SU-DHL-6 (cell line): ENCODE results near the gene ENTR1.

Experiments
- H2AFZ ChIP-seq: fragments of 200-600 bp; sonication (generic); 2 replicates; pipeline ENCODE4 v1.6.1; 2014; ENCODE audit warnings: low read depth, mild to moderate bottlenecking, moderate library complexity, mixed read lengths, antibody characterized with exemption, low read length; ENCODE audit not compliant: severe bottlenecking
- H3F3A ChIP-seq: fragments of 200-600 bp; shearing (Covaris generic); 2 replicates; pipeline ENCODE4 v1.6.0; 2016; ENCODE audit warnings: antibody characterized with exemption, mild to moderate bottlenecking; ENCODE audit not compliant: insufficient read depth
- H3K27ac ChIP-seq: fragments of 200-600 bp; sonication (generic); 2 replicates; pipeline ENCODE4 v1.5.1; 2016; ENCODE audit warnings: low read depth, mild to moderate bottlenecking, low read length, moderate library complexity, mixed read lengths
- H3K27me3 ChIP-seq: fragments of 200-600 bp; sonication (generic), shearing (Covaris generic); 2 replicates; pipeline ENCODE4 v1.6.0; 2014; ENCODE audit warnings: mild to moderate bottlenecking, low read length
- H3K36me3 ChIP-seq: fragments of 200-600 bp; sonication (generic); 2 replicates; pipeline ENCODE4 v1.6.1; 2014; ENCODE audit warnings: mild to moderate bottlenecking, low read length, mixed read lengths
- H3K4me2 ChIP-seq: fragments of 300-600, 200-600 bp; shearing (Covaris generic), sonication (generic); 2 replicates; pipeline ENCODE4 v1.6.0; 2014; ENCODE audit warnings: low read length, low read depth, mild to moderate bottlenecking; ENCODE audit not compliant: poor library complexity, severe bottlenecking
- H3K4me3 ChIP-seq: fragments of 200-600 bp; sonication (generic); 2 replicates; pipeline ENCODE4 v1.5.1; 2014; ENCODE audit warnings: antibody characterized with exemption, low read length, mild to moderate bottlenecking, mixed read lengths; ENCODE audit not compliant: insufficient read depth, poor library complexity, severe bottlenecking
- H3K79me2 ChIP-seq: fragments of 200-600 bp; sonication (generic); 2 replicates; pipeline ENCODE4 v1.6.1; 2014; ENCODE audit warnings: mild to moderate bottlenecking, low read length, moderate library complexity; ENCODE audit not compliant: insufficient read depth
- H3K9ac ChIP-seq: fragments of 200-600 bp; sonication (generic); 2 replicates; pipeline ENCODE4 v1.7.0; 2014; ENCODE audit warnings: mild to moderate bottlenecking, low read length
- H3K9me2 ChIP-seq: fragments of 200-600 bp; sonication (generic); replicated peaks from 2 replicates; pipeline ENCODE4 v1.6.1; 2014; ENCODE audit warnings: low read length; ENCODE audit not compliant: insufficient read depth
- H3K9me3 ChIP-seq: fragments of 200-600 bp; sonication (generic); 2 replicates; pipeline ENCODE4 v1.6.1; 2014; ENCODE audit warnings: low read length, mixed read lengths; ENCODE audit not compliant: insufficient read depth
- H4K20me1 ChIP-seq: fragments of 200-600 bp; sonication (generic); 2 replicates; pipeline ENCODE4 v1.6.1; 2014; ENCODE audit warnings: low read depth, mild to moderate bottlenecking, antibody characterized with exemption, low read length, moderate library complexity, mixed read lengths
- EZH2phosphoT487 ChIP-seq: fragments of 200-600 bp; sonication (generic), shearing (Covaris generic); conservative IDR thresholded peaks from 2 replicates; pipeline ENCODE4 v1.6.1; 2018; ENCODE audit warnings: mild to moderate bottlenecking, antibody characterized with exemption, low read length, moderate library complexity, mixed read lengths
- TF ChIP-seq, protein P1 (sequence below): fragments of 200-600 bp; sonication (generic); IDR thresholded peaks from one replicate; pipeline ENCODE4 v1.5.1; 2017; ENCODE audit warnings: antibody characterized with exemption, mild to moderate bottlenecking, low read length, moderate library complexity; ENCODE audit not compliant: insufficient read depth, poor library complexity, severe bottlenecking

ENTR1 gene

DNA sequence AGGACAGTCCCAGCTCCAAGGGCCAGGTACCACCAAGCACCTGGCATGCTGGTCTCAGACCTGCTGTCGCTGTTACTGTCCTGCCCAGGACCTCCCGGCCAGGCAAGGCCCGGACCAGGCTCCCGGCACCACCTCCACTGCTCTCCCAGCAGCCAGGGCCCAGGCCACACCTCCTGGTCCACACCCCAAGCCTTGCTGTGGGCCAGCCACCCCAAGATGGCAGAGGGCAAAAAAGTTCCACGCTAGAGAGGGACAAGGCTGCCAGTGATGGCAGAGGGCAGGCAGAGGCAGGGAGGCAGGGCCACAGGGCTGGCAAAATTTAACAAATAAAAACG lies 48.0 kb downstream of the ENTR1 start:
- no peaks in the 10 kb centered on the region for H3K9me2 ChIP-seq
- peak overlapping the region; percentile 29 for H3K4me2 ChIP-seq
- H3K27me3 ChIP-seq: no peaks in the 10 kb centered on the region
- no peaks in the 10 kb centered on the region for H3F3A ChIP-seq
- no peaks in the 10 kb centered on the region for H3K36me3 ChIP-seq
- no peak overlapping the region for H3K27ac ChIP-seq
- no peak overlapping the region for H2AFZ ChIP-seq
- TF ChIP-seq EZH2phosphoT487: no peak
- TF ChIP-seq, protein P1, sequence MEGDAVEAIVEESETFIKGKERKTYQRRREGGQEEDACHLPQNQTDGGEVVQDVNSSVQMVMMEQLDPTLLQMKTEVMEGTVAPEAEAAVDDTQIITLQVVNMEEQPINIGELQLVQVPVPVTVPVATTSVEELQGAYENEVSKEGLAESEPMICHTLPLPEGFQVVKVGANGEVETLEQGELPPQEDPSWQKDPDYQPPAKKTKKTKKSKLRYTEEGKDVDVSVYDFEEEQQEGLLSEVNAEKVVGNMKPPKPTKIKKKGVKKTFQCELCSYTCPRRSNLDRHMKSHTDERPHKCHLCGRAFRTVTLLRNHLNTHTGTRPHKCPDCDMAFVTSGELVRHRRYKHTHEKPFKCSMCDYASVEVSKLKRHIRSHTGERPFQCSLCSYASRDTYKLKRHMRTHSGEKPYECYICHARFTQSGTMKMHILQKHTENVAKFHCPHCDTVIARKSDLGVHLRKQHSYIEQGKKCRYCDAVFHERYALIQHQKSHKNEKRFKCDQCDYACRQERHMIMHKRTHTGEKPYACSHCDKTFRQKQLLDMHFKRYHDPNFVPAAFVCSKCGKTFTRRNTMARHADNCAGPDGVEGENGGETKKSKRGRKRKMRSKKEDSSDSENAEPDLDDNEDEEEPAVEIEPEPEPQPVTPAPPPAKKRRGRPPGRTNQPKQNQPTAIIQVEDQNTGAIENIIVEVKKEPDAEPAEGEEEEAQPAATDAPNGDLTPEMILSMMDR: no peak
- H3K9me3 ChIP-seq: no peaks in the 10 kb centered on the region
- peak overlapping the region; percentile 6; the same call in 1 of the 2 replicates for H3K9ac ChIP-seq
- no peaks in the 10 kb centered on the region for H3K79me2 ChIP-seq
- no peak overlapping the region for H3K4me3 ChIP-seq
- no peaks in the 10 kb centered on the region for H4K20me1 ChIP-seq

DNA sequence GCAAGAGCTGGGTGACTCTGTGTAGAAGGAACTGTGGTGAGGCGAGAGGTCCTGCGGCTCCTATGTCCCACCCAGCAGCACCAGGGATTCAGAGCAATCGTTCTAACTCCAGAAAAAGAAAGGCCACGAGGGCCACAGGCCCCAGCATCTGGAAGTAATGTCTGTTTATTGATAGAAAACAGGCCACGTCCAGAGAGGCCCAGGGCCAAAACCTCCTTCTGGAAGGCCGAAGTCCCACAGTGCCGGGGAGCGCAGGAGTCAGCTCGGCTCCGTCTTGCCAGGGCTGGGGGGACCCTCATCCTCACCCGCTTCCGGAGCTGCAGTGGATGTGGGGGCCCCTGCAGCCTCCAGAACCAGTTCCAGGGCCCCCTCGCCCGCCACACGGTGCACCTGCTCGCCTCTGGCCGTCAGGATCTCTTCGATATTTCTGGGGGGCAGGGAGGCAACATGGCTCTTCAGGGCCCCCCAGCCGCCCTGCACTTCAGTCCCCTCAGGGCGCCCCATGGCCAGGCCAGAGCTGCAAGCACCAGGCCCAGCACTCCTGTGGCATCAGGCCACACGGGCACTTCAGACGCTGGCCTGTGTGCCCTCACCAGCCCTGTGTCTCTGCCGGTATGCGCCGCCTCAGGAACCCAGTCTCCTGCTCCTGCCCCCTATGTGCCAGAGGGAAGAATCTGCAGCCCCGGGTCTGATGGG lies 48.5 kb downstream of the ENTR1 start:
- no peaks in the 10 kb centered on the region for H3K79me2 ChIP-seq
- no peak overlapping the region for H3K4me2 ChIP-seq
- no peak overlapping the region for H3K4me3 ChIP-seq
- no peaks in the 10 kb centered on the region for H3F3A ChIP-seq
- H3K9ac ChIP-seq: no peak overlapping the region
- no peaks in the 10 kb centered on the region for H3K9me2 ChIP-seq
- H3K27ac ChIP-seq: no peak overlapping the region
- H3K36me3 ChIP-seq: no peaks in the 10 kb centered on the region
- H2AFZ ChIP-seq: no peak overlapping the region
- no peaks in the 10 kb centered on the region for H4K20me1 ChIP-seq
- TF ChIP-seq EZH2phosphoT487: no peak
- TF ChIP-seq, protein P1: no peak
- no peaks in the 10 kb centered on the region for H3K9me3 ChIP-seq
- no peaks in the 10 kb centered on the region for H3K27me3 ChIP-seq

DNA sequence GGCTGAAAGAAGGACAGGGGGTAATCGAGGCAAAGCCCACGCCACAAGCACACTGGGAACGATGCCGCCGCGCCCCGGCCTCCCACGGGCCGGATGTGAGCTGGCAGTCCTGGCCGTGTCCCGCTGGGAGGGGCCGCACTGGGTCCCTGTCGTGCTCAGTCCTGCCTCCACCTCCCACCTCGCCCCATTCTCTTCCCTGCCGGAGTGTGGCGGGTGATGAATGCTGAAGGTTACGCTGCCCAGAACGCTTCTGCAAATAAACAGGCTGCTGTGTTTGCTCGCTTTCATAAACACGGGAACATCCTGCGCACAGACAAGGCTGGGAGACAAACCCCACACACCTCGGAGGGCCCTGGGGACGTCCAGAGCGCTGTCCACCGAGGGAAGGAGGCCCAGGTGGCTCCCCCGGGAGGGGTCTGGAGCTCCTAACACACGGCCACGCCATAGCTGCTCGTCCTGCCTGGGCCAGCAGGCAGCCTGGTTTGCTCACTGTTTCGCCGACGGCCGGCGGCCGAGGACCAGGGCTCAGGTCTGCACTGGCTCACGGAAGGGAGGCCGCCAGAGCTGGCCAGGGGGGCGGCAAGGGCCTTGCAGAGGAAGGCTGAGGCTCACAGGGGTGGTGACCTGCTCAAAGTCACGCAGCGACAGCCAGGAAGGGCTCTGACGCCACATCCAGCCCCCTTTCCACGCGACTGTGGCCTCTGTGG lies 49.2 kb downstream of the ENTR1 start:
- Histone ChIP-seq H3K9me3 (no peaks in the 10 kb centered on the region), H3K9ac (no peak overlapping the region), H3K4me3 (no peak overlapping the region), H3K27ac (no peak overlapping the region), H3K9me2 (no peaks in the 10 kb centered on the region), H3K36me3 (no peaks in the 10 kb centered on the region), H3F3A (no peaks in the 10 kb centered on the region), H4K20me1 (no peaks in the 10 kb centered on the region), H3K27me3 (no peaks in the 10 kb centered on the region), H2AFZ (no peak overlapping the region), H3K79me2 (no peaks in the 10 kb centered on the region), H3K4me2 (no peak overlapping the region)
- no peak for TF ChIP-seq EZH2phosphoT487
- TF ChIP-seq, protein P1: no peak
